NCI-H446 (cell line): ENCODE data around the gene LYZL2.
A peak's percentile ranks its signal among the peaks of the same experiment; 100 is the strongest.
"Not testable (repeated sequence)": the region's sequence is repeated elsewhere in the genome, so short reads cannot be mapped to it uniquely, and the experiment has no call there.

Experiments used
- DNase-seq, 2 experiments: peaks; one replicate each; lab custom pipeline; 2025; lab: John Stamatoyannopoulos, UW

The LYZL2 gene

DNA sequence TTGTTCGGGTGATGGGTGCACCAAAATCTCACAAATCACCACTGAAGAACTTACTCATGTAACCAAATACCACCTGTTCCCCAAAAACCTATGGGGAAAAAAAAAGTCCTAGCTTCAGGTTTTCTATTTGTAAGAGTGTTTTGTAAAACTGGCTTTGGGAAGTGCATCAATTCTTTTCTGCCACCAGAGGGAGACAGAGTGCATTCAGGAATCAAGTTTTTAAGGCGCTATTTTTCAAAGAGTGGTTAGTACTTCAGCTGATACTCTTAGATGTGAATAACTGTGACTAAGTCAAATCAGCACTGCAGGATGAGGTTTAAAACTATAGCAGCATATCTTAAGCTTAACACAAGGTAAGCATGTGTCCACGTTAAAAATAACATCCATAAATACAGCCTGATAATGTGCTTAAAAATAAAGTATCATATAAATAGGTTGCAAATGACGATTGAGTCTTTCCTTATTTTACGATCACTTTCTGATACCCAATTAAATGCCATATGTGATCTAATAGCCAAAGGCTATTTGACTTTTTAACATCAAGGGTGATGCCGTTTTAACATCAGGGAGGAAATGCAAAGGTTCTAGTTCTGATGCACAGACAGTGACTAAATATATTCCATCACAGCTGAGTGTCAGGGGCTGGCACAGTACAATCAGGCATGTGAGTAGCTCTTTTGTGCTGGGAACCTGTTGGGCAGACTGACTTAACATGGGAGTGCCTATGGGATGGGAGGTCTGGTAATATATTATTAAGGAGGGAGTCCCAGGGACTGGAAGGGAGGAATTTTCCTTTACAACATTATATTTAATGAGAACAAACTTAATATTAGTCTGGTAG lies 10.6 kb upstream of the LYZL2 start:
- DNase-seq: peak; percentile 36 to 66

DNA sequence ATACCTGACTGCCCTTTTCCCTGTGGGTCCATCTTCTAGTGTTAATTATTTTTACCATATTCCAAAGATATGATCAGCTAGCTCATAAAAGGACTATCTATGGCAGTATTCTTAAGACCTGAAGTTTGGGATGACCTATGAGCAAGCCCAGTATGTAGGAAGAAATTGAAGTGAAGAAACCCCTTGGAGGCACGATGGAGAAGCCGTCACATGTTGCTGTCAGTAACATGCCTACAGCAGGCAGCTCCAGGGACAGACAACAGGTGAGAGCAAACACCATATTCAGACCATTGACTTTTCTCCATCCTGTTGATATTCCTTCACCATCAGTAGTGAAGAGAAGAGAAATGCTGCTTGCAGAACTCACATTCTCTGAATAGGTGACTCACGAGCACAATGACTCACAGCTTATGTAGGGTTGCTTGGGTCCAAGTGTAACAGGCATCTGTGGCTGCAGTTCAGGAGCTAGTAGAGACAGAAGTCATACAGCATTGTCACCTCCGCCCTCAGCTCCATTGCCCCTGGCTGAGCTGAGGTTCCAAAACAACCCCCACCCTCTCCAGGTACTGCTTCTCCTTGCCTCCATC lies 8.4 kb upstream of the LYZL2 start:
- DNase-seq: peak in 1 of 2 experiments; percentile 4

GRCh38 chr10:30631188-30631587 lies 1.6 kb upstream of the LYZL2 start:
- no peak for DNase-seq

GRCh38 chr10:30630571-30630970 lies 1.0 kb upstream of the LYZL2 start:
- no peak for DNase-seq

GRCh38 chr10:30628576-30628975 lies 977 bp downstream of the LYZL2 start:
- not testable (repeated sequence) for DNase-seq

GRCh38 chr10:30626837-30627236 lies 2.7 kb downstream of the LYZL2 start:
- not testable (repeated sequence) for DNase-seq

DNA sequence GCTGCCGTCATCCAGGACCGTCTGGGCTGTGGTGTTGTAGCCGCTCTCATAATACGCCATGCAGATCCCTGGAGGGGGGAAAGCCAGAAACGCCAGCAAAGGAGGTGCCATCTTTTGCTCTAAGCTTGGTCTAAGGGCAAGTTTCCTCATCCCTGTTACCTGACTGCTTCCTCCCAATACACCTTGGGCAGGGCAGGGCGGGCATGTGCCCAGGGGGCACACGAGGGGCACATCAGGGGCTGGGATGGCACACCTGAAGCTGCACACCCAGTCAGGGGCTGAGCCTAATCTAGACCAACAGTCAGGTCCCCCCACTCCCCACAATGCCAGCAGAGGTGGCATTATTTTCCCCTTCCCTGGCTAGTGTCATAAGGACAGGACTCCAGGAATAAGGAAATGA lies 3.4 kb downstream of the LYZL2 start:
- DNase-seq: not testable (repeated sequence)

DNA sequence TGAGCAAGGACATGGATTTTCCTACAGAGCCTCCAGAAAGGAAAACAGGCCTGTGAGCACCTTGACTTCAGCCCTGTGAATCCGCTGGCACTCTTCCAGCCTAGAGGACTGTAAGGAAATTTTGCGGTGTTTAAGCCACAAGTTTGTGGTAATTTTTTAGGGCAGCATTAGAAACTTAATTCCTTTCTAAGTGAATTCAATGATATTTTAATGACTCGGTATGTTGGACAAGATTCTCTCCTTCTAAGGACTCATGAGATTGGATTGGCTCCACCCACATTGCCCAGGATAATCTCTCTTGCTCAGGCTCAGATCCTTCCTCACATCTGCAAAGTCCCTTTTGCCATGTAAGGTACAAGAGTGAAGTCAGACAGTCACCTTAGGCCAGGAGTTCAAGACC lies 4.5 kb downstream of the LYZL2 start:
- no peak for DNase-seq

DNA sequence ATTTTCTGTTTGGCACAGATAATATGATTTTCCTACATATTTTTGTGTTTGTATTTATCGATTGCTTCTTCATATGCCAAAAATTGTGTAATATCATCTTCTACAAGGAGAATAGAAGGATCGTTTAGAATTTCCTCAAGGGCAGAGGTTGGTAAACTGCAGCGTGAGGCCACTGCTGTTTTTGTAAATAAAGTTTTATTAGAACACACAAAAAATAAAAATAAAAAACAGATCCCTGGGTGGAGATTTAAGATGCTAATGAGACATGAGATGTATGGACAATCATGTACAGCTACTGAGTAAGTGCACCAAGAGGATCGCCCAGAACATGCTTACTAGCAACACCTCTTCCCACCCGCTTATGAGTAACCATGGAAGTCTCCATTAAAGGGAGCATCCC lies 9.6 kb downstream of the LYZL2 start:
- DNase-seq: no peak

GRCh38 chr10:30617070-30617469 lies 12.5 kb downstream of the LYZL2 start:
- DNase-seq: no peak

- not testable (repeated sequence) for DNase-seq
Observed at GRCh38 chr10:30611041-30611440, 18.5 kb downstream of the LYZL2 start.

- DNase-seq: no peak
Observed at GRCh38 chr10:30607814-30608213, 21.7 kb downstream of the LYZL2 start.

GRCh38 chr10:30606313-30606712 lies 23.2 kb downstream of the LYZL2 start:
- DNase-seq: no peak

DNA sequence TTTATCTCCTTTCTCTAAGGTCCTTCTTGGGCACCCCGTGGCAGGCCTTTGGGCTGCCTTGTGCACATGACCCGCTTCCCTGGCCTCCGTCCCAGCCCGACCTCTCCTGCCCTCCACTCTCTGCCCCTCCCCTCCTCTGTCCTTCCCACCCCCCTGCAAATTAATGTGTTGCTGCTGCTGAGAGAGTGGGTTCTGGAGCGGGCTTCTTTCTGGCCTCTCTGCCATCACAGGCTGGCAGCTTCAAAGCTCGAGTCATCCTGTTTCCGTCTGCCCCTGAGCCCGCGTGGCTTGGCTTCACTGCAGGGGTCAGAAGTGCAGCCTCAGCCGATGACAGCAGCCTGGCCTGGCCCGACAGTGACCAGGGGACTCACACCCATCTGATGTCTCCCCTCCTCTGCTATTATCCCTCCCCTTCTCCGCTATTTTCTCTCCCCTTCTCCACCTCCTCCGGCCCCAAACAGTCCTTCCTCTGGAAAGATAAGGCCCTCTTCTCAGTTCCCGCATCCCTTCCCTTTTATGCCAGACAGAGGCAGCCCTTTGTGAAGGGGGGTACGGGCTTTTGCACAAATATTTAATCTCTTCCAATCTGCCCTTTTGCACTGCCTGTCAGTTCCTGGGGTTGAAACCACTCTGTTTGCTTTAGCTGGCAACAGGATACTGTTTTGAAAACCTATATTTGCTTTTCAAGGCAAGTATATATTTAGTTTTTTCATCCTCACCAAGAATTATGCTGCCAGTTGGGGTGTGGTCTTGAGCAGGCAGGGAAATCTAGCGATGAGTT lies 24.0 kb downstream of the LYZL2 start:
- not testable (repeated sequence) for DNase-seq

DNA sequence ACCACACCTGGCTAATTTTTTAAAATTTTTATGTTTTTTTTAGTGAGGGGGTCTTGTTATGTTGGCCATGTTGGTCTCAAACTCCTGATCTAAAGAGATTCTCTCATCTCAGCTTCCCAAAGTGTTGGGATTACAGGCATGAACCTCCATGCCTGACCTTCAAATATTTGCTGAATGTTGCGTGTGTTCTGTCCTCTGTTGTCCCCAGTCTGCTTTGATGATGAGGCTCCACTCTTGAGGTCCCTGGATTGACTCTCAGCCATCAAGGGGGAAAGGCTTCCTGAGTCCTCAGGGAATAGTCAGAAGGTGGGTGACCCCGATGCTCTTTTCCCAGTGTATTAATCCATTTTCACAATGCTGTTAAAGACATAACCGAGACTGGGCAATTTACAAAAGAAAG lies 26.0 kb downstream of the LYZL2 start:
- no peak for DNase-seq

DNA sequence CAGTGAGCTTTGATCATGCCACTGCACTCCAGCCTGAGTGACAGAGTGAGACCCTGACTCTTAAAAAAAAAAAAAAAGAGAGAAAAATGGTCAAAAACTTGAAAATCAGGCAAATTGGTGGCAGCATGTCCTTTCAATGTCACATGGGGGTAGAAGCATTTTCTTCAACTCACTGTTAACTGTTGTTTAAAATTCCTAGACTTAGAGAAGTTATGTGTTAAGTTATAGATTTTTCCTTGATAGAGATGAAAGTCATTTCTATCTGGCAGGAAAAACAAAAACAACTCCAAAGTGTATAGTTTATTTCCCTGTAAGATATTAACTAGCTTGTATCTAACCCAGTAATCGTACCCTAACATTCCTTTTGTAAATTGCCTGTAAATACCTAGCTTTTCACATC lies 26.8 kb downstream of the LYZL2 start:
- no peak for DNase-seq

GRCh38 chr10:30600005-30600404 lies 29.5 kb downstream of the LYZL2 start:
- no peak for DNase-seq

GRCh38 chr10:30598105-30598776 lies 31.3 kb downstream of the LYZL2 start:
- no peak for DNase-seq

GRCh38 chr10:30597433-30597824 lies 32.1 kb downstream of the LYZL2 start:
- DNase-seq: not testable (repeated sequence)

DNA sequence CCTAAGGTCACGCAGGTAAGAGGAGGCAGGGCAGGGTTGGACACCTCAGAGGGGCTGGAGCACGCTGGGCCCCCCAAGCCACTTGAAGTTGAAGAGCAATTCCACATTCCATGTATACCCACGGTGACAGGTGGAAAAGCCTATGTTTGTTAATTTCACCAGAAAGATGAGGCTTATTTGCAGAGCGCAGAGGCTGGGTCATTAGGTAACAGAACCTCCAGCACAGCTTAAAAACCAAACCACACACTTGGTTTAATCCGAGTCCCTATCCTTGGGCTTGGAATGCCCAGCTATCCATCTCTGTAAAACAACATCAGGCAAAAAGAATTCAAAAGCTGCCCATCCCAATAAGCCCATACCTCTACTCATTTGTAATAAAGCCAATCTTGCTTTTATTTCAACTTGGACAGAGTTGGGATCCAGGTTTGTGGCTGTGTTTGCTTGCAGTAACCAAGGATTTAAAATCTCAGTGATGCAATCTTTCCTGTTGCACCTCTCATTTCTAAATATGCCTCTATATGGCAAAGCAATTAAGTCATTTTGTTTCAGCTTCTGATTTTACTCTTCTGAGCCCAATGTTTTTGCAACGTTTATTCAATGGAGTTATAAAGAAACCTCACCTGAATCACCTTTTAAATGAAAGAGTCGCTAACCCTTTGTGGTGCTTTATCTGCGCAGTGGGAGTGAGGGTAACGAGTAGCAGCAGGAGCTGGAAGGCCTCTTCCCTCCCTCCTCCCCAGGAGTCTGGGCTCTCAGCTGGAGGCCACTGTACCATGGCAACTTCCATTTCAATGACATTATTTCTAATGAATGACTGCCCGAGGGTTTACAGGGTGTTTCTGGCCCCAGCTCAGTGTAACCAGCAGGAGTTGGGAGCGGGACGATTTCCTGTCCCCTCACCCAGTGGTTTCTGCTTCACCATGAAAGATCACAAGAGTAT lies 32.8 kb downstream of the LYZL2 start:
- DNase-seq: not testable (repeated sequence)

DNA sequence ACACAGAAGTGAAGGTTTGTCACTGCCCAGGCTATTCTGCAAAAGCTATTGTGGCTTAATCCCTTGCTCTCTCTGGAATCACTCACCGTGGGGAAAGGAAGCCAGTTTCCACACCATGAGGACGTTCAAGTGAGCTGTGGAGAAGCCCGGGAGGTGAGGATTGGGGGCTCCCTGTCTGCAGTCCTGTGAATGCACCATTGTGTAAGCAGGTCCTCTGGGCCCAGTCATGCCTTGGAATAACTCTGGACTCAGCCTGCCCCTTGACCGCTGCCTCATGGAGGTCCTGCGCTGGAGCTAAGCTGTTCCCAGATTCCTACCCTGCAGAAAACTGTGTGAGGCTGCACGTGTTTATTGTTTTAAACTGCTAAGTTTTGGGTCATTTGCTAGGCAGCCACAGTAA lies 33.5 kb downstream of the LYZL2 start:
- no peak for DNase-seq
